ENCODE data around the gene ITSN1. TPM values are rescaled to one million over a fixed set of nuclear protein-coding genes. Genes with fewer than 3 reads are reported as not detected.
A peak's percentile ranks its signal among the peaks of the same experiment; 100 is the strongest.

ITSN1 gene
- polyA plus RNA-seq, 1 donor from 2014 or later: 35.1 TPM

DNA sequence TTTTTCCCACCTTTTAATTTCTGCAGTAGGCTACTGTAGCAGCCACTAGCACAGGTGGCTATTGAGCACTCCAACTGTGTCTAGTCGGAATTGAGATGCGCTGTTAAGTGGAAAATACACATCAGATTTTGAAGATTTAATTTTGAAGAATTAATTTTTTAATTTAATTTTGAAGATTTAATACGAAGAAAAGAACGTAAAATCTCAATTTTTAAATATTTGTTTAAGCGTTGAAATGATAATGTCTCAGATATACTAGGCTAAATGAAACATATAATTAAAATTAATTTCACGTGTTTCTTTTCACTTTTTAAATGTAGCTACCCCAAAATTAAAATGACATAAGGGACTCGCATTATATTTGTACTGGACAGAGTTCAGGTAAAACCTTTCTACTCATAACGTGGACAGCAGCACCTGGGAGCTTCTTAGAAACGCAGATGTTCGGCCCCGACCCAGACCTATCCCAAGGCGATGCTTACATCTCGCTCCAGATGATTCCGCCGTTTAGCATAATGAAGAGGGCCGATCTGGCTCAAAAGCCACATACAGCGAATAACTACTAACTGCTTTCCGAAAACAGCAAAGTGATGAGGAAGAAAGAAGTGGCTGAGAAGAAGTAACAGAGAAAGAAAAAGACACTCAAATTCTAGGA lies 1.5 kb upstream of the ITSN1 start:
- Histone ChIP-seq H3K36me3 (ENCODE audit: insufficient read depth, low read length) (peaks cover 6% of the 10 kb centered on the region), H3F3A (ENCODE audit: insufficient read depth, low read length, poor library complexity, severe bottlenecking) (no peaks in the 10 kb centered on the region), H3K4me3 (ENCODE audit: low read length) (peak overlapping the region; percentile 76), H3K27ac (ENCODE audit: low read length) (peak overlapping the region; percentile 95), H3K9me2 (ENCODE audit: insufficient read depth, low read length) (no peaks in the 10 kb centered on the region), H3K27me3 (ENCODE audit: insufficient read depth, low read depth, low read length) (no peaks in the 10 kb centered on the region), H3K9ac (ENCODE audit: low read length) (peak overlapping the region; percentile 76), H3K9me3 (ENCODE audit: low read length) (no peaks in the 10 kb centered on the region), H2AFZ (ENCODE audit: low read depth, low read length) (peak overlapping the region; percentile 60), H4K20me1 (ENCODE audit: insufficient read depth) (no peaks in the 10 kb centered on the region), H3K4me2 (ENCODE audit: low read length) (peak overlapping the region; percentile 69), H3K79me2 (replicated peaks; ENCODE audit: insufficient read depth, low read length) (peaks cover 69% of the 10 kb centered on the region)
- TF ChIP-seq RAD21 (conservative IDR thresholded peaks at IDR 0.05): no peak
- TF ChIP-seq SMC3 (conservative IDR thresholded peaks at IDR 0.05; ENCODE audit: poor library complexity): no peak
- TF ChIP-seq, protein P1, sequence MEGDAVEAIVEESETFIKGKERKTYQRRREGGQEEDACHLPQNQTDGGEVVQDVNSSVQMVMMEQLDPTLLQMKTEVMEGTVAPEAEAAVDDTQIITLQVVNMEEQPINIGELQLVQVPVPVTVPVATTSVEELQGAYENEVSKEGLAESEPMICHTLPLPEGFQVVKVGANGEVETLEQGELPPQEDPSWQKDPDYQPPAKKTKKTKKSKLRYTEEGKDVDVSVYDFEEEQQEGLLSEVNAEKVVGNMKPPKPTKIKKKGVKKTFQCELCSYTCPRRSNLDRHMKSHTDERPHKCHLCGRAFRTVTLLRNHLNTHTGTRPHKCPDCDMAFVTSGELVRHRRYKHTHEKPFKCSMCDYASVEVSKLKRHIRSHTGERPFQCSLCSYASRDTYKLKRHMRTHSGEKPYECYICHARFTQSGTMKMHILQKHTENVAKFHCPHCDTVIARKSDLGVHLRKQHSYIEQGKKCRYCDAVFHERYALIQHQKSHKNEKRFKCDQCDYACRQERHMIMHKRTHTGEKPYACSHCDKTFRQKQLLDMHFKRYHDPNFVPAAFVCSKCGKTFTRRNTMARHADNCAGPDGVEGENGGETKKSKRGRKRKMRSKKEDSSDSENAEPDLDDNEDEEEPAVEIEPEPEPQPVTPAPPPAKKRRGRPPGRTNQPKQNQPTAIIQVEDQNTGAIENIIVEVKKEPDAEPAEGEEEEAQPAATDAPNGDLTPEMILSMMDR (IDR thresholded peaks at IDR 0.05; ENCODE audit: poor library complexity, severe bottlenecking): no peak
- no peak for TF ChIP-seq EZH2 (IDR thresholded peaks at IDR 0.05; ENCODE audit: borderline replicate concordance, insufficient read depth, low read length, poor library complexity, severe bottlenecking)
- TF ChIP-seq EP300 (conservative IDR thresholded peaks at IDR 0.05; ENCODE audit: poor library complexity, severe bottlenecking): no peak
- TF ChIP-seq TAF1 (IDR thresholded peaks at IDR 0.05; ENCODE audit: low read depth): no peak
- TF ChIP-seq POLR2AphosphoS5 (IDR thresholded peaks at IDR 0.05): no peak
- TF ChIP-seq, protein P2, sequence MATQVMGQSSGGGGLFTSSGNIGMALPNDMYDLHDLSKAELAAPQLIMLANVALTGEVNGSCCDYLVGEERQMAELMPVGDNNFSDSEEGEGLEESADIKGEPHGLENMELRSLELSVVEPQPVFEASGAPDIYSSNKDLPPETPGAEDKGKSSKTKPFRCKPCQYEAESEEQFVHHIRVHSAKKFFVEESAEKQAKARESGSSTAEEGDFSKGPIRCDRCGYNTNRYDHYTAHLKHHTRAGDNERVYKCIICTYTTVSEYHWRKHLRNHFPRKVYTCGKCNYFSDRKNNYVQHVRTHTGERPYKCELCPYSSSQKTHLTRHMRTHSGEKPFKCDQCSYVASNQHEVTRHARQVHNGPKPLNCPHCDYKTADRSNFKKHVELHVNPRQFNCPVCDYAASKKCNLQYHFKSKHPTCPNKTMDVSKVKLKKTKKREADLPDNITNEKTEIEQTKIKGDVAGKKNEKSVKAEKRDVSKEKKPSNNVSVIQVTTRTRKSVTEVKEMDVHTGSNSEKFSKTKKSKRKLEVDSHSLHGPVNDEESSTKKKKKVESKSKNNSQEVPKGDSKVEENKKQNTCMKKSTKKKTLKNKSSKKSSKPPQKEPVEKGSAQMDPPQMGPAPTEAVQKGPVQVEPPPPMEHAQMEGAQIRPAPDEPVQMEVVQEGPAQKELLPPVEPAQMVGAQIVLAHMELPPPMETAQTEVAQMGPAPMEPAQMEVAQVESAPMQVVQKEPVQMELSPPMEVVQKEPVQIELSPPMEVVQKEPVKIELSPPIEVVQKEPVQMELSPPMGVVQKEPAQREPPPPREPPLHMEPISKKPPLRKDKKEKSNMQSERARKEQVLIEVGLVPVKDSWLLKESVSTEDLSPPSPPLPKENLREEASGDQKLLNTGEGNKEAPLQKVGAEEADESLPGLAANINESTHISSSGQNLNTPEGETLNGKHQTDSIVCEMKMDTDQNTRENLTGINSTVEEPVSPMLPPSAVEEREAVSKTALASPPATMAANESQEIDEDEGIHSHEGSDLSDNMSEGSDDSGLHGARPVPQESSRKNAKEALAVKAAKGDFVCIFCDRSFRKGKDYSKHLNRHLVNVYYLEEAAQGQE (IDR thresholded peaks at IDR 0.05; ENCODE audit: borderline replicate concordance): no peak
- no peak for TF ChIP-seq MXI1 (conservative IDR thresholded peaks at IDR 0.05; ENCODE audit: poor library complexity, severe bottlenecking)

DNA sequence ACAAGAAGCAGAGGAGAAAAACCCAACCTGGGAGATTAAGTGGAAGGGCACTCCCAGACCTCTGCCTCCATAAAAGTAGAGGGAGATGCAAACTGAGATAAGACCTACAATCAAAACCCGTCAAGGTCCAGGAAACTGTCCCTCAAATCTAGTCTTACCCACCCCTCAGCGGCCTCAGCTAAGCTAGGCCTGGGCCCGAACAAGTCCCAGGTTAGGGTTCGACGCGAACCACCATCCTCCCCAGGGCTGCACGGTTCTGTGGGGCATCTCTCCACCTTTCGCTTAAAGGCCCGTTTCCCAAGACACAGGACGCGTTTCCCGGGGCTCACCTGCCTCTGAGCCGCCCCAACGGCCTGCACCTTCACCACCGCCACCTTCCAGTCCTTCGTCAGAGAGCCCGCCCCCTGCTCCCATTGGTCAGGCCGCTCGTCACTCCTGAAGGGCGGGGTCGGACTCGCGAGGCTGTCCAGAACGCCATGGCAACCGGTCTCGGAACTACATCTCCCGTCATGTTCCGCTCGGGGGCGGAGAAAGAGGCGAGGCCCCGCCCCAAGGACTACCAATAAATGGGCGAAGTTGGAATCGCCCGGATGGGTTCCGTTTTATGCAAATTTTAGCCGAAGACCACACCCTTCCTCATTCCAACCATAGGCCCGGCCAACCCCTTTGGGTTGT lies 812 bp upstream of the ITSN1 start, which contains the start of gene CRYZL1:
Gene CRYZL1, minus strand, starts transcription at position 390 of the 675 bp plus-strand sequence. CDS start 10,190 bp downstream, outside the sequence.
- peak within 1 kb of the TSS; percentile 76 for H3K4me3 ChIP-seq (ENCODE audit: low read length)
- H3K9me3 ChIP-seq (ENCODE audit: low read length): no peaks in the 10 kb centered on the region
- no peaks in the 10 kb centered on the region for H4K20me1 ChIP-seq (ENCODE audit: insufficient read depth)
- H3K27me3 ChIP-seq (ENCODE audit: insufficient read depth, low read depth, low read length): no peaks in the 10 kb centered on the region
- no peaks in the 10 kb centered on the region for H3F3A ChIP-seq (ENCODE audit: insufficient read depth, low read length, poor library complexity, severe bottlenecking)
- peaks cover 6% of the 10 kb centered on the region for H3K36me3 ChIP-seq (ENCODE audit: insufficient read depth, low read length)
- H3K4me2 ChIP-seq (ENCODE audit: low read length): peak within 1 kb of the TSS; percentile 69
- peaks cover 69% of the 10 kb centered on the region for H3K79me2 ChIP-seq (replicated peaks; ENCODE audit: insufficient read depth, low read length)
- peak within 1 kb of the TSS; percentile 84 for H3K9ac ChIP-seq (ENCODE audit: low read length)
- H2AFZ ChIP-seq (ENCODE audit: low read depth, low read length): peak within 1 kb of the TSS; percentile 60
- TF ChIP-seq MXI1 (conservative IDR thresholded peaks at IDR 0.05; ENCODE audit: poor library complexity, severe bottlenecking) (peak; percentile 79), POLR2AphosphoS5 (IDR thresholded peaks at IDR 0.05) (peak; percentile 97), EZH2 (IDR thresholded peaks at IDR 0.05; ENCODE audit: borderline replicate concordance, insufficient read depth, low read length, poor library complexity, severe bottlenecking) (no peak), SMC3 (conservative IDR thresholded peaks at IDR 0.05; ENCODE audit: poor library complexity) (no peak), EP300 (conservative IDR thresholded peaks at IDR 0.05; ENCODE audit: poor library complexity, severe bottlenecking) (peak; percentile 47), RAD21 (conservative IDR thresholded peaks at IDR 0.05) (peak; percentile 37), TAF1 (IDR thresholded peaks at IDR 0.05; ENCODE audit: low read depth) (peak; percentile 75)
- TF ChIP-seq, protein P1 (IDR thresholded peaks at IDR 0.05; ENCODE audit: poor library complexity, severe bottlenecking): no peak
- TF ChIP-seq, protein P2 (IDR thresholded peaks at IDR 0.05; ENCODE audit: borderline replicate concordance): peak; percentile 59
- peak within 1 kb of the TSS; percentile 95 for H3K27ac ChIP-seq (ENCODE audit: low read length)
- no peaks in the 10 kb centered on the region for H3K9me2 ChIP-seq (ENCODE audit: insufficient read depth, low read length)
